ENCODE results near the gene KSR2.

DNA sequence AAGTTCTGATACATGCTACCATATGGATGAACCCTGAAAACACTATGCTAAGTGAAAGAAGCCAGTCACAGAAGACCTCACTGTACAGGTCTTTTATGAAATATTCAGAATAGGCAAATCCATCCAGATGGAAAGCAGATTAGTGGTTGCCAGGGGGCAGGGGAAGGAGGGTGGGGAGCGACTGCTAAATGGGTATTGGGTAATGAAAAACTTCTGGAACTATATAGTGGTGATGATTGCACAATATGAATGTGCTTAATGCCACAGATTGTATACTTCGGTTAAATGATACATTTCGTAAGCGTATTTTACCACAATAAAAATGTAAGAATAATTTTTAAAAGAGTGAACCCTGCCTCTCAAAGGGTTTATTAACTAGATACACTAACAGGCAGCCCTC is 11.8 kb upstream of the KSR2 start:
- TF ChIP-seq POLR2A (IDR thresholded peaks at IDR 0.05; ENCODE audit: low read length) (no peak), GATA1 (IDR thresholded peaks at IDR 0.05; ENCODE audit: low read depth, low read length) (no peak)

Data from erythroblast (primary cell).